ENCODE results near the gene FOXI3. TPM values are rescaled to one million over a fixed set of nuclear protein-coding genes. Genes with fewer than 3 reads are reported as not detected.
"Not testable (repeated sequence)": the region's sequence is repeated elsewhere in the genome, so short reads cannot be mapped to it uniquely, and the experiment has no call there.

Gene FOXI3

GRCh38 chr2:88429929-88430328, 22.6 kb downstream of the FOXI3 start:
- no peak overlapping the region for H3K4me3 ChIP-seq (ENCODE audit: low read length)
- H3K27me3 ChIP-seq (ENCODE audit: control insufficient read depth, insufficient read depth, low read length), result no peaks in the 10 kb centered on the region
- H3K4me2 ChIP-seq (ENCODE audit: low read length), result no peak overlapping the region
- H3K4me1 ChIP-seq (ENCODE audit: control insufficient read depth, insufficient read depth, low read length), result no peaks in the 10 kb centered on the region
- H3K9ac ChIP-seq (ENCODE audit: low read depth, low read length), result no peak overlapping the region
- no peaks in the 10 kb centered on the region for H3K36me3 ChIP-seq (ENCODE audit: insufficient read depth, low read length)
- H3K9me3 ChIP-seq (replicated peaks; ENCODE audit: low read length), result no peaks in the 10 kb centered on the region

GRCh38 chr2:88423733-88424132, 28.8 kb downstream of the FOXI3 start:
- no peak overlapping the region for H3K4me2 ChIP-seq (ENCODE audit: low read length)
- H3K27me3 ChIP-seq (ENCODE audit: control insufficient read depth, insufficient read depth, low read length), result no peaks in the 10 kb centered on the region
- H3K4me1 ChIP-seq (ENCODE audit: control insufficient read depth, insufficient read depth, low read length), result no peaks in the 10 kb centered on the region
- H3K9ac ChIP-seq (ENCODE audit: low read depth, low read length), result no peak overlapping the region
- no peak overlapping the region for H3K4me3 ChIP-seq (ENCODE audit: low read length)
- no peaks in the 10 kb centered on the region for H3K9me3 ChIP-seq (replicated peaks; ENCODE audit: low read length)
- H3K36me3 ChIP-seq (ENCODE audit: insufficient read depth, low read length), result no peaks in the 10 kb centered on the region

DNA sequence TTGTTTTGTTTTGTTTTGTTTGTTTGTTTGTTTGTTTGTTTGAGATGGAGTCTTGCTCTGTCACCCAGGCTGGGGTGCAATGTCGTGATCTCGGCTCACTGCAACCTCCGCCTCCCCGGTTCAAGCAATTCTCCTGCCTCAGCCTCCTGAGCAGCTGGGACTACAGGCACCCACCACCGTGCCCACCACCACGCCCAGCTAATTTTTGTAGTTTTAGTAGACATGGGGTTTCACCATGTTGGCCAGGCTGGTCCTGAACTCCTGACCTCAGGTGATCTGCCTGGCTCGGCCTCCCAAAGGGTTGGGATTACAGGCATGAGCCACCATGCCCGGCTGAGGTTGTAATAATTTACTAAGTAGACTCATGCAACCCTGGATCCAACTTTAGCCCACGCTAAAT, 33.4 kb downstream of the FOXI3 start:
- H3K4me1 ChIP-seq (ENCODE audit: control insufficient read depth, insufficient read depth, low read length); H3K4me3 ChIP-seq (ENCODE audit: low read length); H3K9me3 ChIP-seq (replicated peaks; ENCODE audit: low read length); H3K4me2 ChIP-seq (ENCODE audit: low read length); H3K9ac ChIP-seq (ENCODE audit: low read depth, low read length); H3K27me3 ChIP-seq (ENCODE audit: control insufficient read depth, insufficient read depth, low read length); H3K36me3 ChIP-seq (ENCODE audit: insufficient read depth, low read length): not testable (repeated sequence)

DNA sequence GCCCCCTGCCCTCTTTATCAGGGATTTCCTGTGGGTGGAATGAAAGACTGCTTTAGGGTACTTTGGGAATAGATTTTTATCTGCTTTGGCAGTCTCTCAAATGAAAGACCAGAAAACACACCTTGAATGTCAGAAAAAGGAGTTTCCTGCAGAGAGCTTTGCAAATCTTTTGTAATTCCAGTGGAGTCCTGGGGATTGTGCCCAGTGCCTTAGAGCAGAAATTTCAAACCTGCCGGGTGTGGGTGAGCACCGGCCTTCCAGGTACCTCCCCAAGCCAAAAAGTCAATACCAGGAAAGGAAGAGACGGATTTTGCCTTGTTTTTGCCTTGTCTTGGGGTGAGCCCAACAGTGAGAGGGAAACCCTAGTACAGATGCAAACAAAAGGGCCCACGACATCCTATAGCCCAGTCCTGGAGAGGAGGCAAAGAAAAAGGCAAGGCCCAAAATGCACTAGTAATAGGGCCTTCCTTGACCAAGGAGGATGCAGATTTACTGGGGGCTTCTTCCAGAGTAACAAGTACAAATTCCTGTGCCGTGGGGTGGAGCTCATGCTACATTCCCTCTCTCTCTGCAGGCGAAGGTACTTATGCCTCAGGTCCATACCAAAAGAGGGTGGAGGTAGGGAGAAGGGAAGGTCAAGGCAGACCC, 36.4 kb downstream of the FOXI3 start:
- no peaks in the 10 kb centered on the region for H3K27me3 ChIP-seq (ENCODE audit: control insufficient read depth, insufficient read depth, low read length)
- no peaks in the 10 kb centered on the region for H3K9me3 ChIP-seq (replicated peaks; ENCODE audit: low read length)
- H3K4me1 ChIP-seq (ENCODE audit: control insufficient read depth, insufficient read depth, low read length), result no peaks in the 10 kb centered on the region
- no peak overlapping the region for H3K4me3 ChIP-seq (ENCODE audit: low read length)
- no peak overlapping the region for H3K9ac ChIP-seq (ENCODE audit: low read depth, low read length)
- no peak overlapping the region for H3K4me2 ChIP-seq (ENCODE audit: low read length)
- no peaks in the 10 kb centered on the region for H3K36me3 ChIP-seq (ENCODE audit: insufficient read depth, low read length)

DNA sequence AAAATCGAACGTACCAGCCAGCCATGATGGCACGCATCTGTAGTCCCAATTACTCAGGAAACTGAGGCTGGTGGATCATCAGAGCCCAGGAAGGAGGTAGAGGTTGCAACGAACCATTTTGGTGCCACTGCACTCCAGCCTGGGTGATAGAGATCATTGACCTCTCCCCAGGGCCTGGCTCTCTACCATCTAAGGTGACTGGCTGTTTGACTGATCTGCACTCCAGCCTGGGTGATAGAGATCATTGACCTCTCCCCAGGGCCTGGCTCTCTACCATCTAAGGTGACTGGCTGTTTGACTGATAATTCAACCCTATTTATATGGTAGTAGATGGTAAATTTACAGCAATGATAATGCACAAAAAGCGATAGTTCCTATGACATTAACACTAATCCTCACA, 43.6 kb downstream of the FOXI3 start:
- not testable (repeated sequence) for H3K9ac ChIP-seq (ENCODE audit: low read depth, low read length); H3K36me3 ChIP-seq (ENCODE audit: insufficient read depth, low read length); H3K9me3 ChIP-seq (replicated peaks; ENCODE audit: low read length); H3K4me1 ChIP-seq (ENCODE audit: control insufficient read depth, insufficient read depth, low read length); H3K4me2 ChIP-seq (ENCODE audit: low read length); H3K4me3 ChIP-seq (ENCODE audit: low read length); H3K27me3 ChIP-seq (ENCODE audit: control insufficient read depth, insufficient read depth, low read length)

GRCh38 chr2:88400037-88400767, 52.3 kb downstream of the FOXI3 start:
- Histone ChIP-seq H3K4me1 (ENCODE audit: control insufficient read depth, insufficient read depth, low read length) (no peaks in the 10 kb centered on the region), H3K36me3 (ENCODE audit: insufficient read depth, low read length) (no peaks in the 10 kb centered on the region), H3K9ac (ENCODE audit: low read depth, low read length) (no peak overlapping the region), H3K9me3 (replicated peaks; ENCODE audit: low read length) (no peaks in the 10 kb centered on the region), H3K4me3 (ENCODE audit: low read length) (no peak overlapping the region), H3K4me2 (ENCODE audit: low read length) (no peak overlapping the region), H3K27me3 (ENCODE audit: control insufficient read depth, insufficient read depth, low read length) (no peaks in the 10 kb centered on the region)

DNA sequence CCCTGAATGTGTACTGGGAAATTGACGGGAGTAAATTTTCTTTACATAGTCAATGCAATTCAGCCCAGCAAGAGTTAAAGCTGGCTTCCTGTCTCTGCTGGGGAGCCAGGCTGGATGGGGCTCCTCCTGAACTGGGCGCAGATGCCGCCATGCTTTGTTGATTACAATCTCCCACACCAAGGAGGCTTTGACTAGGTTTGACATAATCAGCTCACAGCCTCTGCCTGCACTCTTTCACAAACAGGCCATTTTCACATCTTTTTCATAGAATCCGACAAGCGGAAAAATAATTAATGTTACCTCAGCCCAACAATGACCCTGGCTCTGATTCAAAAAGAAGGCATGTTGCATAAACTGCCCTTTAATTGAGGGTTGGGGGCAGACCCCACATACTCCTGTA, 54.3 kb downstream of the FOXI3 start:
- no peaks in the 10 kb centered on the region for H3K9me3 ChIP-seq (replicated peaks; ENCODE audit: low read length)
- H3K27me3 ChIP-seq (ENCODE audit: control insufficient read depth, insufficient read depth, low read length), result no peaks in the 10 kb centered on the region
- H3K4me2 ChIP-seq (ENCODE audit: low read length), result no peak overlapping the region
- no peak overlapping the region for H3K4me3 ChIP-seq (ENCODE audit: low read length)
- no peaks in the 10 kb centered on the region for H3K4me1 ChIP-seq (ENCODE audit: control insufficient read depth, insufficient read depth, low read length)
- H3K36me3 ChIP-seq (ENCODE audit: insufficient read depth, low read length), result no peaks in the 10 kb centered on the region
- H3K9ac ChIP-seq (ENCODE audit: low read depth, low read length), result no peak overlapping the region

Small RNAs within 50 kb of the gene (small RNA-seq; reads per million reads assigned to genes)
- gene RNU6-1007P, result not detected

Data from skeletal muscle satellite cell (primary cell).